Measurements from ENCODE around the gene JAZF1. TPM values are rescaled to one million over a fixed set of nuclear protein-coding genes. Genes with fewer than 3 reads are reported as not detected.

JAZF1 gene
- polyA plus RNA-seq, 3 donors = 12.1 to 18.1 (median 17.2) TPM

GRCh38 chr7:27836536-27836935, 344.1 kb downstream of the JAZF1 start:
- no peak for DNase-seq
- Histone ChIP-seq H3K4me2 (replicated peaks; ENCODE audit: extremely low read depth, low read length, poor library complexity, severe bottlenecking) (no peak overlapping the region), H2AFZ (ENCODE audit: insufficient read depth, low read depth, low read length, poor library complexity, severe bottlenecking) (no peak overlapping the region), H3K27ac (ENCODE audit: low read depth in 1 of 2, low read length in 2 of 2) (peak overlapping the region in 1 of 2 donors; percentile 3), H3K27me3 (ENCODE audit: control insufficient read depth in 2 of 2, insufficient read depth in 2 of 2, low read length in 2 of 2) (no peaks in the 10 kb centered on the region), H3K9ac (ENCODE audit: insufficient read depth, low read length, poor library complexity, severe bottlenecking) (no peak overlapping the region), H3K36me3 (replicated peaks in 1 of 2; ENCODE audit: control insufficient read depth in 1 of 2, insufficient read depth in 2 of 2, low read length in 2 of 2) (peaks cover 61 to 100% of the 10 kb centered on the region in 2 donors), H3K4me3 (replicated peaks in 1 of 3; ENCODE audit: low read depth in 2 of 3, low read length in 3 of 3) (no peak overlapping the region), H3K79me2 (ENCODE audit: insufficient read depth, low read length) (no peaks in the 10 kb centered on the region), H3K4me1 (ENCODE audit: control insufficient read depth in 1 of 2, insufficient read depth in 2 of 2, low read length in 2 of 2) (no peaks in the 10 kb centered on the region), H4K20me1 (ENCODE audit: insufficient read depth, low read length) (peaks cover 53% of the 10 kb centered on the region), H3K9me3 (replicated peaks in 1 of 2; ENCODE audit: control insufficient read depth in 1 of 2, insufficient read depth in 1 of 2, low read length in 2 of 2) (no peaks in the 10 kb centered on the region)
- H3K27me3 Mint-ChIP-seq (ENCODE audit: low read depth in 3 of 3) = no peaks in the 10 kb centered on the region
- no peak for TF ChIP-seq CTCF (IDR thresholded peaks at IDR 0.05)
- WGBS (ENCODE audit: insufficient coverage) = 100% methylated on average over 1 of the region's 2 CpGs
- no peaks in the 10 kb centered on the region for H3K9me3 Mint-ChIP-seq
- H3K27ac Mint-ChIP-seq = peak overlapping the region in 4 of 7 donors; percentile 12 to 43 (median 20)
- peaks cover 85 to 90% of the 10 kb centered on the region in 2 donors for H3K36me3 Mint-ChIP-seq
- no peak overlapping the region for H3K4me3 Mint-ChIP-seq
- H3K4me1 Mint-ChIP-seq = no peaks in the 10 kb centered on the region
- intact Hi-C loops (cut with micrococcal nuclease) = no loop called here

- no peak for TF ChIP-seq CTCF (IDR thresholded peaks at IDR 0.05)
- H4K20me1 ChIP-seq (ENCODE audit: insufficient read depth, low read length) = peaks cover 65% of the 10 kb centered on the region
- DNase-seq = no peak
- H3K36me3 ChIP-seq (replicated peaks in 1 of 2; ENCODE audit: control insufficient read depth in 1 of 2, insufficient read depth in 2 of 2, low read length in 2 of 2) = peaks cover 60 to 99% of the 10 kb centered on the region in 2 donors
- no peak overlapping the region for H3K4me2 ChIP-seq (replicated peaks; ENCODE audit: extremely low read depth, low read length, poor library complexity, severe bottlenecking)
- WGBS (ENCODE audit: insufficient coverage) = no CpG with 5 or more reads among the region's 7 CpGs
- H3K27ac ChIP-seq (ENCODE audit: low read depth in 1 of 2, low read length in 2 of 2) = no peak overlapping the region
- no peaks in the 10 kb centered on the region for H3K27me3 ChIP-seq (ENCODE audit: control insufficient read depth in 2 of 2, insufficient read depth in 2 of 2, low read length in 2 of 2)
- no peak overlapping the region for H2AFZ ChIP-seq (ENCODE audit: insufficient read depth, low read depth, low read length, poor library complexity, severe bottlenecking)
- H3K9me3 Mint-ChIP-seq = no peaks in the 10 kb centered on the region
- no peaks in the 10 kb centered on the region for H3K9me3 ChIP-seq (replicated peaks in 1 of 2; ENCODE audit: control insufficient read depth in 1 of 2, insufficient read depth in 1 of 2, low read length in 2 of 2)
- no peak overlapping the region for H3K4me3 ChIP-seq (replicated peaks in 1 of 3; ENCODE audit: low read depth in 2 of 3, low read length in 3 of 3)
- intact Hi-C loops (cut with micrococcal nuclease) = no loop called here
- H3K4me3 Mint-ChIP-seq = no peak overlapping the region
- H3K4me1 Mint-ChIP-seq = no peaks in the 10 kb centered on the region
- H3K4me1 ChIP-seq (ENCODE audit: control insufficient read depth in 1 of 2, insufficient read depth in 2 of 2, low read length in 2 of 2) = no peaks in the 10 kb centered on the region
- peaks cover 84 to 89% of the 10 kb centered on the region in 2 donors for H3K36me3 Mint-ChIP-seq
- H3K9ac ChIP-seq (ENCODE audit: insufficient read depth, low read length, poor library complexity, severe bottlenecking) = no peak overlapping the region
- H3K79me2 ChIP-seq (ENCODE audit: insufficient read depth, low read length) = no peaks in the 10 kb centered on the region
- no peak overlapping the region for H3K27ac Mint-ChIP-seq
- H3K27me3 Mint-ChIP-seq (ENCODE audit: low read depth in 3 of 3) = no peaks in the 10 kb centered on the region
Measured at GRCh38 chr7:27835376-27835775, 345.2 kb downstream of the JAZF1 start.
